ENCODE data around the gene CAPN13.
A peak's percentile ranks its signal among the peaks of the same experiment; 100 is the strongest.

The CAPN13 gene

GRCh38 chr2:30790879-30791278, 16.4 kb downstream of the CAPN13 start:
- H3K4me3 ChIP-seq (ENCODE audit: low read length): no peak overlapping the region
- peak; percentile 34 for DNase-seq (ENCODE audit: low read depth, low spot score)

GRCh38 chr2:30789670-30790210, 17.5 kb downstream of the CAPN13 start:
- no peak for DNase-seq (ENCODE audit: low read depth, low spot score)

GRCh38 chr2:30786923-30787685, 20.1 kb downstream of the CAPN13 start:
- H3K4me3 ChIP-seq (ENCODE audit: low read length): no peak overlapping the region
- DNase-seq (ENCODE audit: low read depth, low spot score): no peak

More at GRCh38 chr2:30789670-30790210, 17.5 kb downstream of the CAPN13 start:
- no peak overlapping the region for H3K4me3 ChIP-seq (ENCODE audit: low read length)

- DNase-seq (ENCODE audit: low read depth, low spot score): no peak
- no peak overlapping the region for H3K4me3 ChIP-seq (ENCODE audit: low read length)
These were observed 22.6 kb downstream of the CAPN13 start for GRCh38 chr2:30784682-30785081.

- no peak overlapping the region for H3K4me3 ChIP-seq (ENCODE audit: low read length)
- DNase-seq (ENCODE audit: low read depth, low spot score): no peak
These were observed 25.2 kb downstream of the CAPN13 start for GRCh38 chr2:30781961-30782533.

- no peak overlapping the region for H3K4me3 ChIP-seq (ENCODE audit: low read length)
- DNase-seq (ENCODE audit: low read depth, low spot score): no peak
These were observed 25.8 kb downstream of the CAPN13 start for GRCh38 chr2:30781451-30781850.

- no peak overlapping the region for H3K4me3 ChIP-seq (ENCODE audit: low read length)
- DNase-seq (ENCODE audit: low read depth, low spot score): no peak
These were observed 26.4 kb downstream of the CAPN13 start for GRCh38 chr2:30780776-30781330.

GRCh38 chr2:30778611-30779010, 28.6 kb downstream of the CAPN13 start:
- DNase-seq (ENCODE audit: low read depth, low spot score): no peak
- no peak overlapping the region for H3K4me3 ChIP-seq (ENCODE audit: low read length)

- no peak for DNase-seq (ENCODE audit: low read depth, low spot score)
These were observed 29.4 kb downstream of the CAPN13 start for GRCh38 chr2:30777661-30778505.

GRCh38 chr2:30776831-30777635, 30.2 kb downstream of the CAPN13 start:
- DNase-seq (ENCODE audit: low read depth, low spot score): no peak
- H3K4me3 ChIP-seq (ENCODE audit: low read length): no peak overlapping the region

More at GRCh38 chr2:30777661-30778505, 29.4 kb downstream of the CAPN13 start:
- H3K4me3 ChIP-seq (ENCODE audit: low read length): no peak overlapping the region

GRCh38 chr2:30775833-30776232, 31.4 kb downstream of the CAPN13 start:
- DNase-seq (ENCODE audit: low read depth, low spot score): no peak
- no peak overlapping the region for H3K4me3 ChIP-seq (ENCODE audit: low read length)

GRCh38 chr2:30772021-30772705, 35.1 kb downstream of the CAPN13 start:
- DNase-seq (ENCODE audit: low read depth, low spot score): no peak
- H3K4me3 ChIP-seq (ENCODE audit: low read length): no peak overlapping the region

GRCh38 chr2:30770816-30771576, 36.2 kb downstream of the CAPN13 start:
- no peak overlapping the region for H3K4me3 ChIP-seq (ENCODE audit: low read length)
- DNase-seq (ENCODE audit: low read depth, low spot score): no peak

GRCh38 chr2:30769891-30770462, 37.3 kb downstream of the CAPN13 start:
- no peak overlapping the region for H3K4me3 ChIP-seq (ENCODE audit: low read length)
- DNase-seq (ENCODE audit: low read depth, low spot score): no peak

GRCh38 chr2:30769481-30769780, 37.8 kb downstream of the CAPN13 start:
- no peak overlapping the region for H3K4me3 ChIP-seq (ENCODE audit: low read length)
- no peak for DNase-seq (ENCODE audit: low read depth, low spot score)

GRCh38 chr2:30768708-30769480, 38.4 kb downstream of the CAPN13 start:
- no peak overlapping the region for H3K4me3 ChIP-seq (ENCODE audit: low read length)
- no peak for DNase-seq (ENCODE audit: low read depth, low spot score)

All from Jurkat, Clone E6-1 (cell line).